Osteocyte (in vitro differentiated cells): ENCODE results near the gene CD200R1L. TPM values are rescaled to one million over a fixed set of nuclear protein-coding genes. Genes with fewer than 3 reads are reported as not detected.

Experiments used
- DNase-seq: peaks from one replicate; pipeline ENCODE4 v3.0.0; 2021; ENCODE audit warnings: mixed read lengths; ENCODE audit not compliant: unreplicated experiment; ENCODE audit errors: extremely low spot score
- H3K27ac Mint-ChIP-seq: one replicate; pipeline ENCODE4 v1.8.0; 2021; ENCODE audit warnings: mild to moderate bottlenecking, mixed read lengths; ENCODE audit not compliant: unreplicated experiment
- H3K27me3 Mint-ChIP-seq: one replicate; pipeline ENCODE4 v1.8.0; 2021; ENCODE audit warnings: mixed read lengths; ENCODE audit not compliant: unreplicated experiment
- H3K36me3 Mint-ChIP-seq: one replicate; pipeline ENCODE4 v1.8.0; 2021; ENCODE audit warnings: mixed read lengths; ENCODE audit not compliant: unreplicated experiment
- H3K4me1 Mint-ChIP-seq: one replicate; pipeline ENCODE4 v1.8.0; 2021; ENCODE audit warnings: mixed read lengths; ENCODE audit not compliant: unreplicated experiment
- H3K4me3 Mint-ChIP-seq: one replicate; pipeline ENCODE4 v1.8.0; 2021; ENCODE audit warnings: mild to moderate bottlenecking, moderate library complexity, mixed read lengths; ENCODE audit not compliant: unreplicated experiment
- H3K9me3 Mint-ChIP-seq: one replicate; pipeline ENCODE4 v1.8.0; 2021; ENCODE audit warnings: mixed read lengths; ENCODE audit not compliant: unreplicated experiment
- total RNA-seq: library from RNA; stranded (reverse); gene quantifications from 2 replicates; pipeline ENCODE4 v1.2.1, GENCODE V29; 2021
- TF ChIP-seq, protein P1 (sequence below): fragments of 200-600 bp; sonication (generic); IDR thresholded peaks from 2 replicates; pipeline ENCODE4 v1.5.0; 2021; ENCODE audit warnings: antibody characterized with exemption, mild to moderate bottlenecking, moderate library complexity

CD200R1L gene
- total RNA-seq, 1 donor from 2014 or later: not detected

DNA sequence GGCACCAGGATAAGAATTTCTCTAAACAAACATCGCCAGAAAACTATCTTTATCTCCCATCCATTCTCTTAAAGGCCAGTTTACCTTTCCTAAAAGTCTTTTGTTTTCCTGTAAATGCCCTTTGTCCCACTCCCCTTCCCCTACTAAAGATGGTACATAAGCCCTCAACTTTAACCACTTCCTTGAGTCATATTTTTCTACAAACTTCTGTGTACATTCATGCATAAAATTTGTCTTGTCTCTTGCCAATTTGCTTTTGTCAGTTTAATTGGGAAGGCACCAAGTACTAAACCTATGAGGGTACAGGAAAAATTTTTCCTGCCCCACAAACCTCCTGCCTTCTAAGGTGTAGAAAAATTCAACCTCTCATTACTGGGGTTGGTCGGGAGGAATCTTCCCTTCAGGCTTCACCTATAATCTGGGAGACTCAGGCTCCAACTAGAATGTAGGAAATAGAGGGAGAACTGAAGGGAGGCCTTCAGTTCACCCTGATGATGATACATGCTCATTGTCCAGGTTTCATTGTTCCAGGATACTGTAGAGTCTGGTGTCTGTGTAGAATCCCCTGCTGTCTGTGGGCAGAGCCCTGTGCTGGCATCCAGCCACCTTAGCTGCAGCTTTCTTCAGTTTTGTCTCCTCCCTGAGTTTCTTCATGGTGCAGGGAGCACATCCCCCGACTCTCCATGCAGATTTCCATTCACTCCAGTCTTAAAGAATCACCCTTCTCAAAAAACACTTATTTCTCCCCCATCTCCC lies 53.2 kb downstream of the CD200R1L start:
- Mint-ChIP-seq H3K36me3 (no peaks in the 10 kb centered on the region), H3K27me3 (no peaks in the 10 kb centered on the region), H3K27ac (no peak overlapping the region), H3K9me3 (no peaks in the 10 kb centered on the region), H3K4me1 (peaks cover 16% of the 10 kb centered on the region), H3K4me3 (no peak overlapping the region)
- TF ChIP-seq, protein P1, sequence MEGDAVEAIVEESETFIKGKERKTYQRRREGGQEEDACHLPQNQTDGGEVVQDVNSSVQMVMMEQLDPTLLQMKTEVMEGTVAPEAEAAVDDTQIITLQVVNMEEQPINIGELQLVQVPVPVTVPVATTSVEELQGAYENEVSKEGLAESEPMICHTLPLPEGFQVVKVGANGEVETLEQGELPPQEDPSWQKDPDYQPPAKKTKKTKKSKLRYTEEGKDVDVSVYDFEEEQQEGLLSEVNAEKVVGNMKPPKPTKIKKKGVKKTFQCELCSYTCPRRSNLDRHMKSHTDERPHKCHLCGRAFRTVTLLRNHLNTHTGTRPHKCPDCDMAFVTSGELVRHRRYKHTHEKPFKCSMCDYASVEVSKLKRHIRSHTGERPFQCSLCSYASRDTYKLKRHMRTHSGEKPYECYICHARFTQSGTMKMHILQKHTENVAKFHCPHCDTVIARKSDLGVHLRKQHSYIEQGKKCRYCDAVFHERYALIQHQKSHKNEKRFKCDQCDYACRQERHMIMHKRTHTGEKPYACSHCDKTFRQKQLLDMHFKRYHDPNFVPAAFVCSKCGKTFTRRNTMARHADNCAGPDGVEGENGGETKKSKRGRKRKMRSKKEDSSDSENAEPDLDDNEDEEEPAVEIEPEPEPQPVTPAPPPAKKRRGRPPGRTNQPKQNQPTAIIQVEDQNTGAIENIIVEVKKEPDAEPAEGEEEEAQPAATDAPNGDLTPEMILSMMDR: no peak
- no peak for DNase-seq

DNA sequence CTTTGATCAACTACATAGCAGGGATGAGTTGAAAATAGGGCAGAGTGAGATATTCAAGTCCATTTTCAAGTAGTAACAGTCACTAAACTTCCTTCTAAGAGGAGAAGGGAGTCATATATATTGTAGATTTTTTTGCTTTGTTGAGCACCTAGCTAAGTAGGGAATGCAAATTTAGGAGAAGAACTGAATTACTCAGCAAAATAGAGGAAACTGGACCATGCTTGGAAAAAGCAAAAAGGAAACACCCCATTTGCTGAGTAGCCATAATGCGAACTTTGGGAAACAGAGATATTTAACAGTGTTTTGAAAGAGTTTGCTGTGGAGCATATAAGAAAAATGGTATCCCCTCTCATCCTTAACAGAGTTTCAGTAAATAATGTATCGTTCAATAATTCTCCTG lies 54.9 kb downstream of the CD200R1L start:
- H3K27ac Mint-ChIP-seq: no peak overlapping the region

DNA sequence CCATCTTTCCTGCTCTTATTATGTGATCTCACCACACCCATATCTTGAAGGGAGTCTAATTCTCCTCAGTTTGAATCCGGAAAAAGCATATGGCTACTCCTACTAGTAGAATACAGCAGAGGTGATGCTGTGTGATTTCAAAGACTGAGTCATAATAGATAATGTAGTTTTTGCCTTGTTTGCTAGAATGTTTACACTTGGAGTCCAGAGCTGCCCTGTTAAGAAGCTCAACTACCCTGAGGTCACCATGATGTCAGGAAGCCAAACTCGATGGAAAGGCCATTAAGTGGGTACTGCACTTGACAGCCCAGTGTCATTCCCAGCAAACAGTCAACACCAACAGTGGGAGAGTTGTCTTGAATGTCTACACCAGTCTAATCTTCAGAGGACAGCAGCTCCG lies 56.9 kb downstream of the CD200R1L start:
- Mint-ChIP-seq H3K36me3 (no peaks in the 10 kb centered on the region), H3K9me3 (peaks cover 5% of the 10 kb centered on the region), H3K4me1 (peaks cover 21% of the 10 kb centered on the region), H3K27ac (no peak overlapping the region), H3K27me3 (no peaks in the 10 kb centered on the region), H3K4me3 (no peak overlapping the region)
- no peak for DNase-seq
- TF ChIP-seq, protein P1: no peak

More for the DNA sequence above, 54.9 kb downstream of the CD200R1L start:
- Mint-ChIP-seq H3K36me3 (no peaks in the 10 kb centered on the region), H3K27me3 (no peaks in the 10 kb centered on the region), H3K4me1 (peaks cover 16% of the 10 kb centered on the region), H3K4me3 (no peak overlapping the region), H3K9me3 (peaks cover 5% of the 10 kb centered on the region)
- DNase-seq: no peak
- TF ChIP-seq, protein P1: no peak

DNA sequence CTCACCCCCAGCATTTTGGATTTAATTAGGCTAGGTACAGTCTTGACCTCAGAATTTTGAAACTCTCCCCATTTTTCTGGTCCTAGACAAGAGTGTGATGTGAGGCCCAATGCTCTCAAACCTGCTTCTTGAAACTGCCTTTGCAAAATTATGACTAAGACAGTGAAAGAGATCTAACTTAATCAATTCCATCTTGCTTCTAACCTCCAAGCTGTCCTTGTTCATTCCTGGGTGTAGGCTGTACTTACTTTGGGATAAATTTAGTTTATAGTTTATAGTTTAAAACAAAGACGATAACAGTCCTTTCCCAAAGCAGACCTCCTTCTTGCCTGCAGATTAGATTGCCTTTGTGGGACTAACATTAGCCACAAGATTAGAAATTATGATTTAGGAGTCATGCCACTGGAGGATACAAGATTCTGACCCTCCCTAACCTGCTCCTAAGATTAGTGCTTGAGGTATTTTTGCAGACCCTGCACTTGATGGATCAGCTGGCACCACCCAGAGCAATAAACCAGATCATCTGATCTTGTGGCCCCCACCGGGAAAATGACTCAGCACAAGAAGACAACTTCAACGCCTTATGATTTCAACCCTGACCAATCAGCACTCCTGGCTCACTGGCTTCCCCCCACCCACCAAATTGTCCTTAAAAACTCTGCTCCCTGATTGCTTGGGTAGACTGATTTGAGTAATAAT lies 59.6 kb downstream of the CD200R1L start:
- H3K27me3 Mint-ChIP-seq: no peaks in the 10 kb centered on the region
- no peak overlapping the region for H3K4me3 Mint-ChIP-seq
- H3K4me1 Mint-ChIP-seq: peaks cover 6% of the 10 kb centered on the region
- no peak overlapping the region for H3K27ac Mint-ChIP-seq
- TF ChIP-seq, protein P1: no peak
- no peak for DNase-seq
- peaks cover 5% of the 10 kb centered on the region for H3K9me3 Mint-ChIP-seq
- no peaks in the 10 kb centered on the region for H3K36me3 Mint-ChIP-seq

DNA sequence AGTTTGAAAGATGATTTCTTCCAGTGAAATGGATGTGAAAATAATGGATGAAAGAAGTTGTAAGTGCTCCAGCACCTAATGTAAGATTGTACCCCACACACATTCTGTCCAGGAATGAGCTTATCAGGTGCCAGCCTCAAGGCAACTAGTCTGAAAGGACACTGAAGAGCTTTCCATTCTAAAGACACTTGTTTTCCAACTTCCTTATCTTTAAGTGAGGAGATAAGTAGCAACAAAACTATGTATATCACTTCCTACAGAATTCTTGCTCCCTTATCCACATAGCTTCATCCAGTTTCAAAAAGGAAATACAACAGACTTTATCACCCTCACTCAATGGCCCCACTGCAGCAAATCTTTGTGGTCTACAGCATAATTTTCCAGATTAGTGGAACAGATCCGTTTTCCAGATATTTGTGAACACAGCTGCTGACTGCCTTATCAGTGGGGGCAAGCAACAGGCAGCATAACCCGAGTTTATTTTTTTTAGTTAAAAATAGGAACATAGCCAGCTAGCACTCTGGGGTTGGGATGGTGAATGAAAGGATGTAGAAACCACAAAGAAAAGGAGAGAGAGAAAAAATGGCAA lies 60.6 kb downstream of the CD200R1L start:
- no peak for DNase-seq
- no peaks in the 10 kb centered on the region for H3K36me3 Mint-ChIP-seq
- no peak overlapping the region for H3K27ac Mint-ChIP-seq
- peaks cover 7% of the 10 kb centered on the region for H3K4me1 Mint-ChIP-seq
- TF ChIP-seq, protein P1: no peak
- H3K9me3 Mint-ChIP-seq: peaks cover 5% of the 10 kb centered on the region
- no peaks in the 10 kb centered on the region for H3K27me3 Mint-ChIP-seq
- H3K4me3 Mint-ChIP-seq: no peak overlapping the region
